Stimulated activated CD8-positive, alpha-beta memory T cell treated with anti-CD3 and anti-CD28 coated beads, Interleukin-15, amount 100 ng/mL, for 24 hours (primary cell): ENCODE results near the gene H2BW1.
"Not testable (repeated sequence)": the region's sequence is repeated elsewhere in the genome, so short reads cannot be mapped to it uniquely, and the experiment has no call there.

Experiments used
- DNase-seq: peaks from one replicate; pipeline ENCODE4 v3.0.0-alpha.2; 2020; ENCODE audit warnings: low read depth

Gene H2BW1, protein sequence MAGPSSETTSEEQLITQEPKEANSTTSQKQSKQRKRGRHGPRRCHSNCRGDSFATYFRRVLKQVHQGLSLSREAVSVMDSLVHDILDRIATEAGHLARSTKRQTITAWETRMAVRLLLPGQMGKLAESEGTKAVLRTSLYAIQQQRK

GRCh38 chrX:104013606-104014005 lies at the start of gene H2BW1:
Gene H2BW1, minus strand, starts transcription at chrX:104013708. Its CDS starts 132 bp downstream, at chrX:104013576.
- DNase-seq, result no peak

DNA sequence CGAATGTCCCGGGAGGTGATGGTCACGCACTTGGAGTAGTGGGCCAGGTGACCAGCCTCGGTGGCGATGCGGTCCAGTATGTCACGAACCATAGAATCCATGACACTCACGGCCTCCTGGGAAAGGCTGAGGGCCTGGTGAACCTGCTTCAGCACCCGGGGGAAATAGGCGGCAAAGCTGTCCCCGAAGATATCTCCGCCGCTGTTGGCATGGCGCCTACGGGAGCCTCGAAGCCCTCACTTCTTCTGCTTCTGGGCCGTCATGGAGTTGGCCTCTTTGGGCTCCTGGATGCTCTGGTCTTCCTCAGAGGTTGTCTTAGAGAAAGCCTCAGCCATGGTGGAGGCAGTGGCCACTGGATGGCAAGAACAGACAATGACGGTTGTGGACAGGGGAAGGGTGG lies 49.1 kb upstream of the H2BW1 start:
- DNase-seq, result not testable (repeated sequence)

GRCh38 chrX:104054956-104055355 lies 41.4 kb upstream of the H2BW1 start:
- DNase-seq, result not testable (repeated sequence)

- DNase-seq, result no peak
These were observed 33.7 kb upstream of the H2BW1 start for GRCh38 chrX:104047171-104047570.

- DNase-seq, result no peak
These were observed 32.1 kb upstream of the H2BW1 start for GRCh38 chrX:104045642-104046041.

DNA sequence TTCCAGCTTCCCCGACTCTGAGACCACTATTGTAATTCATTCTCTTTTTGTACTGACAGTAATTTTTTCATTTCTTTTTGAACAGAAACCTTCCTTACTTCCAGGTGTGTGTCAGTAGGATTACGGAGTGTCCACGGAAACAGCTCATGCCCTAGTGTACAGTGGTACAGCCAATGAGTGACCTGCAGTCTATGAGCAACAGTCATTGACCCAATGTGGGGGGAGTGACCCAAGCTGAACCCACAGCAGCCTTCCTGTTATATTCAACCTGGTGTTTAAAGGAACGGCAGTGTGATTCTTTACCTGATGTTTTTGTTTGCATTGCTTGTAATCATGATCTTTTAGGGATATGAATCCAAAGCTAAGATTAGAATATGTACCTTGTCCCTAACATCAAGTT lies 27.5 kb upstream of the H2BW1 start:
- DNase-seq, result no peak

DNA sequence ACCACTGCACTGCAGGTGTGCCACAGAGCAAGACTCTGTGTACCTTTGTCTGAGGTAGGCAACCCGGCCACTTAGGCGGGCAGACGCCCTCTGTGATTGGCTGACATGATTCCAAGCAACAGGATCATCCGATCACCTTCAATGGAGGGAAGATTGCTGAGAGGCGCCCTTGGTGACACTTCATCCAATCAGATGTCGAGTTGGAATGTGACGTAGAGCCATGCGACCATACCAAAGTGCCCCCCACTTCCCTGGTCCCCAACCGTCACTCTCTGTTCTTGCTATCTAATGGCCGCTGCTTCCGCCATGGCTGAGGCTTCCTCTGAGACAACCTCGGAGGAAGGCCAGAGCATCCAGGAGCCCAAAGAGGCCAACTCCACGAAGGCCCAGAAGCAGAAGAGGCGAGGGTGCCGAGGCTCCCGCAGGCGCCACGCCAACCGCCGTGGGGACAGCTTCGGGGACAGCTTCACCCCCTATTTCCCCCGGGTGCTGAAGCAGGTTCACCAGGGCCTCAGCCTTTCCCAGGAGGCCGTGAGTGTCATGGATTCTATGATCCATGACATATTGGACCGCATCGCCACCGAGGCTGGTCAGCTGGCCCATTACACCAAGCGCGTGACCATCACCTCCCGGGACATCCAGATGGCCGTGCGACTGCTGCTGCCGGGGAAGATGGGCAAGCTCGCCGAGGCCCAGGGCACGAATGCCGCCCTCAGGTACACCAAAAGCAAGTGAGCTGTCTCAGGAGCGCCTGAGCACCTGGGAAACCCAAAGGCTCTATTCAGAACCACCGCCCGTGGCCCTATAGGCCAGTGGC lies 26.4 kb upstream of the H2BW1 start, which contains the start of gene H2BW2:
H2BW2 (plus strand) TSS at position 268 of the 817 bp plus-strand sequence; CDS start at position 307, 39 bp downstream.
- DNase-seq, result no peak

DNA sequence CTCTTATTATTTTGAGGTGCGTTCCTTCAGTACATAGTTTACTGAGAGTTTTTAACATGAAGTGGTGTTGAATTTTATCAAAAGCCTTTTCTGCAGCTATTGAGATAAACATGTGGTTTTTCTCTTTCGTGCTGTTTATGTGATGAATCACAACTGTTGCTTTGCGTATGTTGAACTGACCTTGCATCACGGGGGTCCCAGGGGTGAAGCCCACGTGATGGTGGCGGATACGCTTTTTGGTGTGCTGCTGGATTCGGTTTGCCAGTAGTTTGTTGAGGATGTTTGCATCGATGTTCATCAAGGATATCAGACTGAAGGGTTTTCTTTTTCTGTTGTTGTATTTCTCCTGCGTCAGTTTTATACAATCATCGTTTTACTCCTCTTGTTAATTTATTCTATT lies 4.6 kb upstream of the H2BW1 start:
- DNase-seq, result no peak

DNA sequence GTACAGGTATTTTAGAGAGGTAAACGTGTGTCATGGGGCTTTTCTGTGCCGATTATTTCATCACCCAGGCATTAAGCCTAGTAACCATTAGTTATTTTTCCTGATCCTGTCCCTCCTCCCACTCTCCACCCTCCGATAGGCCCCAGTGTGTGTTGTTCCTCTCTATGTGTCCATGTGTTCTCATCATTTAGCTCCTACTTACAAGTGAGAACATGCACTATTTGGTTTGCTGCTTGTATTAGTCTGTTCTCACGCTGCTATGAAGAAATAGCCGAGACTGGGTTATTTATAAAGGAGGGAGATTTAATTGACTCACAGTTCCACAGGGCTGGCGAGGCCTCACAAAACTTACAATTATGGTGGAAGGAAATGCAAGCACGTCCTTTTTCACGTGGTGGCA lies 2.1 kb upstream of the H2BW1 start:
- DNase-seq, result not testable (repeated sequence)

DNA sequence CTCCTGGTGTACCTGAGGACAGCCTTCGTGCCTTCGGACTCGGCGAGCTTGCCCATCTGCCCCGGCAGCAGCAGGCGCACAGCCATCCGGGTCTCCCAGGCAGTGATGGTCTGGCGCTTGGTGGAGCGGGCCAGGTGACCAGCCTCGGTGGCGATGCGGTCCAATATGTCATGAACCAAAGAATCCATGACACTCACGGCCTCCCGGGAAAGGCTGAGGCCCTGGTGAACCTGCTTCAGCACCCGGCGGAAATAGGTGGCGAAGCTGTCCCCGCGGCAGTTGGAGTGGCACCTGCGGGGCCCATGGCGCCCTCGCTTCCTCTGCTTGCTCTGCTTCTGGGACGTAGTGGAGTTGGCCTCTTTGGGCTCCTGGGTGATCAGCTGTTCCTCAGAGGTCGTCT lies 350 bp downstream of the H2BW1 start:
- no peak for DNase-seq

- DNase-seq, result no peak
These were observed 4.7 kb downstream of the H2BW1 start for GRCh38 chrX:104008831-104009230.

- DNase-seq, result no peak
These were observed 14.3 kb downstream of the H2BW1 start for GRCh38 chrX:103999234-103999633.

GRCh38 chrX:103983508-103983907 lies 30.0 kb downstream of the H2BW1 start:
- DNase-seq, result not testable (repeated sequence)

DNA sequence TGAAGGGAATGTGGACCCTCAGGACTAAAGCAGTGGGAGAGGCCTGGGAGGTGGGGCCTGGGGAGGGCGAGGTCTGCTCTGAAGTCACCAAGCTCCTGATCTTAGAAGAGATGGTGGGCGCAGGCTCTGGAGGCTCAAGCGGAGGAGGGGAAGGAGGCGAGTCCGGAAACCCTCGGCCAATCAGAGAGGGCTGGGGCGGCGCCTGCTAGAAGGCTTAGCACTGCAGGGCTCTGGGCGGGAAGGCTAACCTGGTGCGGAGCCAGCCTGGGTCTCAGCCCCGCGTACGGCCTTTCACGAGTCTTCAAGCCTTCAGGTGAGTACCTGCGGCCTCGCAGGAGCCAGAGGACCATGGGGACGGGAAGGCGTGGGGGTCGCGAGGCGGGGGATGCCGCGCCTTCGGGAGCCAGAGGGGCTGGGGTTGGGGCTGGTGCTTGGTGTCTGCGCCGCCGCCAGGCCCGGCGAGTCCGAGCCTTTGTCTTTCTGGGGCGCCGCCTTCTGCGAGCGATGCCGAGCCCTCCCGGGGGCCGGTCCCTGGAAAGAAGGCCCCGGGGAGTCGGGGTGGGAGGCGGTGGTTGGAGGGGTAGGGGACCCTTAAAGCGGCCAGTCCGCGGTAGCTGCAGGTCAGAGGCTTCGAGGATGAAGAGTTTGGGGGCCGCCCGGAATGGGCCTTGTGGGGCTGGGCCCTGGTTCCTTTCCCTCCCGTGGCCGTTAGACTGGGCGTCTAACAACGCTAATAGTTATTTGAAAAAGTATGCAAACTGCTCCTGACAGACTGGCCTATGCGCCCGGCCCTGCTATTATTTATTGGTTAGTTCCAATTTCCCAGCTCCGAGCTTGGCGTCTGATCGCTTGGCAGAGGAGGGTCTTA lies 50.9 kb downstream of the H2BW1 start, which contains the start of gene TMSB15B:
TMSB15B (plus strand) TSS at position 217 of the 868 bp plus-strand sequence.
- not testable (repeated sequence) for DNase-seq
